Activated effector memory CD4-positive, alpha-beta T cell treated with anti-CD3 and anti-CD28 coated beads, Interleukin-2, amount 50 U/mL, for 16 hours (primary cell): ENCODE measurements around the gene FNIP2.
A peak's percentile ranks its signal among the peaks of the same experiment; 100 is the strongest.
"Not testable (repeated sequence)": the region's sequence is repeated elsewhere in the genome, so short reads cannot be mapped to it uniquely, and the experiment has no call there.

Experiments used
- DNase-seq: peaks from one replicate; pipeline ENCODE4 v3.0.0-alpha.2; 2020

Gene FNIP2

DNA sequence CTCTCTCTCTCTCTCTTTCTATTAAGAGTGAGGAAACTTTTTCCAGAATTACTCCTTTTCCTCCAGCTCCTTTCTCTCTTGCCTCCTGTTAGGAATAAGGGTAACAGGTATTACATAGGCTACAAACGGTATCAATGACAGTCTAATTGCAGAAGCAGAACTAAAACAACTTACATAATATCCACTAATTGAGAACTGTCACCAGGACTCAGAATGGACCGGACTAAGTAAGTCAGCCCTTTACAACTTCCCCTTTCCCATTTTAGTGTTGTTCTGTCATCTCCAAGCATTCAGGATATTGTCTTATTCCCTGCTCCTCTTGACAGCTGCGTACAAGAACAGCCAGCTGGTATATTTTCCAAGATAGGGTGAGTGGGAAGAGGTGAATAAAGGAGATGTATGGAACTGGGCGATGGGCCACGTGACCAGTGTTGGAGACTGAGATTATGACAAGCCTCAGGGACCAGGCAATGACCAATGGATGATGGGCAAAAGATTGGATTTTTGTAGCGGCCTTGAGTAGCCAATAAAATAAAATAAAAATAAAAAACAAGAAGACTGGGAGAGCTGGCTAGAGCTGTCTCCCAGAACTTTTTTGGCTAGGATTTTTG is 2.3 kb upstream of the FNIP2 start:
- DNase-seq, result no peak

DNA sequence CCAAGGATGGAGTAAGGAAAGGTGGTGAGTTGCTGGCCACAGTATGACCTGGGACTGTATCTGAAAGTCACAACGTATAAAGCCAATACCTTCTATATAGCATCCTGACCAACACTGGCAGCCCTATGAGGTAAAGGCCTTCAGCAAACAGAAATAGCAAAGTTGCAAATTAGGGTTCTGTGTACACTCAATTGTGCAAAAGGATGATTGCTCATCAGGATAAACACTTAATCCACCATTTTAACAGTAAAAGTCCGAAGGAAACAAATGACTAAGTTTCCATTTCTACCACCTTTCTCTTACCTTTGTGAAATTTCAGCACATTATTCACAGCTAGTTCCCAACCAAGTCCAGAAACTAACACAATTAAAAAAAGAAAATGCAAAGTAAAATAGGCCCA is 1.4 kb upstream of the FNIP2 start:
- no peak for DNase-seq

DNA sequence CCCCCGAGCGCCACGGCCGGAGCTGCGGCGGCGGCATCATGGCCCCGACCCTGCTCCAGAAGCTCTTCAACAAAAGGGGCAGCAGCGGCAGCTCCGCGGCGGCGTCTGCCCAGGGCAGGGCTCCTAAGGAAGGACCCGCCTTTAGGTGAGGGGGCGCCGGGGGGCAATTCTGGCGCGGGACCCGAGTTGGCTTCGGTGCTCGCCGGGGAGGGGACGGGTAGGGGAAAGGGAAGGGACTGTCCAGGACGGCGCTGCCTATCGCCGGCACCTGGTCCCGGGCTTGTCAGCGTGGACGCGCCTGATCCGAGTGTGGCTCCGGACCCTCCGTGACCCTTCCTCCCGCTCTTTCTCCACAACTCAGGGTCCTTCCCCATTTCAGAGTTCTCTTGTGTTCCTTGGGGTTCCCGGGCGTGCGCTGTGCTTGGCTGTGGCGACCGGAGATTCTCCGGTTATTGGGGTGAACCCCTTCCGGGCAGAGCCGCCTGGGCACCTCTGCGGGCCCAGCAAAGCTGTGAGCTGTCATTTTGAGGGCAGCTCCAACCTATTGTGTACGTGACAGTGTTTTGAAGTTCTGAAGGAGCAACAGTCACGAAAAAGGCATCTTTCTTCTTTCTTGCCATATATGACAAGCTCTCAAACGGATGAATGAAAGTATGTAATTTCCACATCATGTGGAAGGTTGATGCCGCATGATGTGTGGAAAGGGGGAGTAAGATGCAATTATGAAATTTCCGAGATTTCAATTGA is 522 bp downstream of the FNIP2 start:
- DNase-seq, result peak; percentile 78

DNA sequence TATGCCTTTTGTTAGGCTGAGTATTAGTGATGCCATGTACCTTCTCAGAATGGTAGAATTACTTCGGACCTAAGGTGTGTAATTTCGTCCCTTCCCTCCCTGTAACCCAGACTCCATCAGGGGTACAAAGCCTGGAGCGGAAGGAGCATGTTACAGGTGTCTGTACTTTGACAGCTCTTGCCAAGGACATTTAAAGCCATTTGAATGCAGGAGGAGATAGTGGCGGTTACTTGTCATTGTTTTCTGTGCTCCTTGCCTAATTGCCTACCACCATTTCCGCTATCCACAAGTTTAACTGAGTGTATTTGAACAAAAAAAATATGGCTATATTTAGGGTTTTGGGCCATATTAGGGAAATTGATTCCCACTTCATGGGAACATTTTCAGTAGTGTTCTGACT is 1.8 kb downstream of the FNIP2 start:
- DNase-seq, result no peak

DNA sequence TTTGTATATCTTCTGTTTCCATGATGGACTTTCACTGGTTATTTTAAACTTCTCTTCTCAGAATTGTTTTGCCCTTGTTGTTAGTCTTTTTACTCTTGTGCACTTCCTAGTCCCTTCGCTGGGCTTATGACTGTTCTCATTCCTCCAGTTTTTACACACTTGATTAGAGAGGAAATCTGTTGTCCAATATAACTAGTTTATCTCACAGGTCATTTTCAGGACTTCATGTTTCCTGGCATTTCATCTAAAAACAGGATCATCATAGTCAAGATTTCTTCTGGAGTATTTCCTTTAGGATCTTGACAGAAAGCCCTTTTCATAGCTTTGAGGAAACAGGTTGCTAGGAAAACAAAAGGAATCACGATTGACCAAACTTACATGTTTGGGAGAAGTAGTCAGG is 3.0 kb downstream of the FNIP2 start:
- DNase-seq, result no peak

DNA sequence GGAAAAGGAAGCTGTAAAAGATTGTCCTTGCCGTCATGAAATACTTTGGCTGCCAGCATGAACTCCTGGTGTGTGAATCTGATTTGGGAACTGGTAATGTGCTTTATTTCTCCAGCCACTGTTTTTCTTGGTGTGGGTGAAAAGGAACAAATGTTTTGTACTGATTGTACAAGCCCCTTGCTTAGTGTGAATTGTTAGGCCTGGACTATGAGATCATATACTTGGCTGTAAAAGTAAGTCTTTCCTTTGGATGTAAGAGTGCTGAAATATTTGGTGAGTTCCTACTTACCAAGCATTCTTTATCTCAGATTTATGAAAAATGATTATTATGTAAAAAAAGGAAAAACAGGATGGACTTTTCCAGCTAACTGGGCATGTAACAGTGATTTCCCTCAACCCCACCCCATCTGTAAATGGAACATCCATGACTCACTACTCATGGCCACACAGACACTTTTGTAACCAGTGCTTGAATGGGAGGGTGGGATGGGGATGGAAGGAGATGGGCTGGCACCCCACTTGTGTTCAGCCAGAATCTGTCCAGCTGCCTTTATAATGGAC is 6.3 kb downstream of the FNIP2 start:
- DNase-seq, result no peak

DNA sequence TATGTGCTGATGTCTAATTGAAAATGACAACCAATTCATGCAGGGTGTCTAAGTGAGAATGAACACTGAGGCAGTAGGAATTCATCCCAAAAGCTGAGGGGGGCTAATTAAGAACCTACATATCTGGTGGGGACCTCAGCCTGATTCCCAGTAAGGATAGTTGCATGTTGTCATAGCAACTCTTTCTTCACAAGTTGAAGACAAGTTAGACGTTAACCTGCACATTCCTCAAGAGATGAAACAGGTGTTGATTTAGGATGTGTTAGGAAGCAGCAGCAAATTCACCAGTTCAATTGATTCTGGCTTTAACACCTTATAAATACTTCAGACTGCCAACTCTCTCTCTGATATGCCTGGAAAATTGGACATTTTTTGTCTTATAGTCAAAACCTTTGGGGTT is 7.3 kb downstream of the FNIP2 start:
- DNase-seq, result no peak

DNA sequence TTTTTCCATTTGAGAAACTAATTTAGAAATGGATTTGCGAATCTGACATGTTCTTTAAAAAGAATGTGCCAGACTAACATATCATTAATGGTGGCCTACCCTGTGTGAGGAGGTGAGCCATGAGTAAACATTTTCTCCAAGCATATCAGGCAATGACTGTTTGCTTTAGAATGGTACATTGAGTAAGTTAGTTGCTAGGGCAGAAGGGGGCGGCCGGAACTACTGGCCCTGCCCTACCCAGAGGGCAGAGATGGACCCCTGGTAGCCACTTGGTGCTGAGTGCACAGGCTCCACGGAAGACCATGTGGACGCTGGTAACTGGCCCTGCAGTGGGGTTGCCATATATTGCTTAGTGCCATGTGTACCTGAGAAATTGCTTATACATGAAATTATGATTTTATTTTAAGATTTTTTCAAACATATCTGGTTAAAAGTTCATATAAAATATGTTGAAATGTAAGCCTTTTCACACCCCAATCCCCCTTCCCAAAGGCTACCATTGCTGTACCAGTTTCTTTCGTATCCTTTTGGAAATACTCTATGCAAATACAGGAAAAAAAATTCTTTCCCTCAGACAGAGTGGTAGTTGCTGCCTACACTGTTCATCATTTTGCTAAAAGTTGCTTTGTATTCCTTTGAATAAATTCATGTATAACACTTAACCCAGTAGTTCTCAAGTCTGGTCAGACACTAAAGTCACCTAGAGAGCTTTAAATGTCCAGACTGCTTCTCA is 8.8 kb downstream of the FNIP2 start:
- DNase-seq, result no peak

DNA sequence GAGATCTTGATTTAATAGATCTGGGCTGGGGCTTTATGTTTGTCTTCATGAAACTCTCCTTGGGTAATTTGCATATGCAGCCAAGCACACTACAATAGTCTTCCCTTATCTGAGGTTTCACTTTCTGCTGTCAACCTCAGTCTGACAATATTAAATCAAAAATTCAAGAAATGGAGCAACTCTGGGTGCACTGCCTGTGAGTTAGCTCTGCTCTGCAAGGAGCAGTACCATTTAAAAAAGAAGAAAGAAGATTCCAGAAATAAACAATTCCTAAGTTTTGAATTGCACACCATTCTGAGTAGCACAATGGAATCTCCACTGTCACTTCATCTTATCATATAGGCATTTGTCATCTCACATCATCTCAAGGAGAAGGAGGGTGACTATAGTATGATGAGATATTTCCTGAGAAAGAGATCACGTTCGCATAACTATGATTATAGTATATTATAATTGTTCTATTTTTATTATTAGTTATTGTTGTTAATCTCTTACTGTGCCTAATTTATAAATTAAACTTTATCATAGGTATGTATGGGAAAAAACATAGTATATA is 9.4 kb downstream of the FNIP2 start:
- no peak for DNase-seq

DNA sequence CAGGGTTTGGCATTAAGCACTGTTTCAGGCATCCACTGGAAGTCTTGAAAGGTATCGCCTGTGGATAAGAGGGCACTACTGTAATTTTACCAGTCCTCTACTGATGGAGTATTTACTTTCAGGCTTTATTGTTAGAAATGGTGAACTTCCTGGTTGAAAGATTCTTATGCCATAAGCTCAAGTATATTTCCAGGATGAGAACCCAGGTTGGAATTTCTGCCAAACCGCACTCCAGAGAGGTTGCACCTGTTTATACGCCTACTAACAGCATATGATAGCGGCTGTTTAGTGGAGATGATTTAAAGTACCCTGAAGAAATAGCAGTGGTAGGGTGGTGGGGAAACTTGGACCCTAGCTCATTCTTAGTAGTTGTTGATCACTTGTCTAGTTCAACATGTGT is 9.9 kb downstream of the FNIP2 start:
- no peak for DNase-seq

DNA sequence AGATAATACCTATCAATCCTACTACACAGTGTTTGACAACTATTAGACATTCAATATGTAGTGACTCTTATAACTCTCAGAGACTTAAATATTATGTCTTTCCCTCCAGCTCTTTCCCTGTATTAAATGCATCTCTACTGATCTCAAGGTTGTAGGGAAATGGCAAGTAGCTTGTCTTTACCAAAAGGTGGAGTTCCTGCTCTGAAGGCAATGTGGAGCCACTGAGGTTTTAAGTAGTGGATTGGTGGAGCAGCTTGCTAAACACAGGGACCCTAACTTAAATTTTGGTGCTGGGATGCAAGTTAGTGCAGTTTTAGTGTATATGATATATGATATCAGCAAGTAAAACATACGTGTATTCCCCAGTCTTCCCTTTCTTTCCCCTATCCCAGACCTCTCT is 13.1 kb downstream of the FNIP2 start:
- no peak for DNase-seq

DNA sequence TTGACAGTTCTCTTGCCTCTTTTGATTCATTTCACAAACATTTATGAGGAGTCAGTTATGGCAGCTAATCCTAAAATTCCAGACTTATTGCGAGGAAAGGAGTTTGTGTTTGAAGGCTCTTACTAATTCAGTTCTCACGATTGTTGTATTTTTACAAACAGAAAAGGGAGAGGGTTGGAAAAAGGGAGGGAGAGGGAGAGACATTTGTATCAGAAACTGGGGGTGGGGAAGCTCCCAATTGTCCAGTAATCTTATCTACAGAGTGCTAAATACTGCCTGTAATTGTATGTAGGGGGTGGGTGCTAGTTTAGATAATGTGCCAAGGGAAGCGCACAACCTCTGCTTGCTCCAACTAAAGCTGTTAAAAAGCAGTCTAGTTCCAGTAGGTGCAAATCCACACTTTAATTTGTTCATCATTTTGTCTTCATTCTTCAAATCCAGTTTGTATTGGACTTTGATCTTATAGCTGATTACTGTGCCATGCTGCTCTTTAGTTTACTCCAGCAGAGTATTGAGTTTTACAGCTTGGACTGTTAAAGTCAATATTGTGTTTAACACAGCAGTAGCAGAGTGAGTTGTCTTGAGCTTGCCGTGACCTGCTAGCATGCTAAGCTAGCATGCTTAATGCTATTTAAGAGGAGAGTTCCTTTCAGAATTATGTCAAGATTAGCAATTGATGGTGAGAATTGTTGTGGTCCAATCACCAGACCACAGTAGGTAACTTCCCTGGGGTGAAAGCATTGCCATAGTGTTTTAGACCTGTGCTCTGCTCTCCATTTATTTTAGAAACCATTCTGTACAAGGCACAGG is 13.9 kb downstream of the FNIP2 start:
- no peak for DNase-seq

DNA sequence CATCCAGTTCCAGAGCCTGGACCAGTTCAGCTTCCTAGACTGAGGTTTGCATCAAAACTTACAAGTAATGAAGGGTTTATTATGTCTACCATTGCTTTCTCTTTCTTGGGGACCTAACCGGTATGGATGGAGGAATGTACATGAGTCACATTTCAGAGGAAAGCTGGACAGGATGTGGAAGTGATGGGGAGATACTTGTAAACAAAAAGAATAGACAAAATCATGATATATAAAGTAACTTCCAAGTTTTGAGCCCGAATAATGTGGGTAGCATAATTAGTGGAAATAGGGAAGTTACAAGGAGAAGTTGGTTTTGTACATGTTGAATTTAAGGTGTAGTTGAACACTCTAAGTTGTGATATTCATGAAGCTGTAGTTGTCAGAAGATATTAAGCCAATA is 15.0 kb downstream of the FNIP2 start:
- no peak for DNase-seq

DNA sequence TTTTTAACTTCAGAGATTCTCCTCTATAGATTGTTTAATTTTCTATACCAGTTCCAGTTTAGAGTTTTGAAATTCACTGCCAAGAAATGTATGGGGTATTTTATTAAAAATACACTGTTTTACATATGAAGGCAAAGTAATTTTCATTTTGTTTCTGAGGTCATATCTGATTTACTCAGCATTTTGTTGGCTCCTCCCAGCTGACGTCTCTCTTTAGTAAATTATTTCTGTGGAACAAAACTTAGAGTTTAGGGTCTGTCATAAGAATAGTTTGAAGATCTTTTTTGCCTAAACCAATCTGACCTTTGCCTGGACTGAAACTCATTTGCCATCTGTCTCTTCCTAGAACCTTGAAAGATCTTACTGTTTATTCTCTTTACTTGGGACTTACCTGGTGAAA is 16.9 kb downstream of the FNIP2 start:
- no peak for DNase-seq

DNA sequence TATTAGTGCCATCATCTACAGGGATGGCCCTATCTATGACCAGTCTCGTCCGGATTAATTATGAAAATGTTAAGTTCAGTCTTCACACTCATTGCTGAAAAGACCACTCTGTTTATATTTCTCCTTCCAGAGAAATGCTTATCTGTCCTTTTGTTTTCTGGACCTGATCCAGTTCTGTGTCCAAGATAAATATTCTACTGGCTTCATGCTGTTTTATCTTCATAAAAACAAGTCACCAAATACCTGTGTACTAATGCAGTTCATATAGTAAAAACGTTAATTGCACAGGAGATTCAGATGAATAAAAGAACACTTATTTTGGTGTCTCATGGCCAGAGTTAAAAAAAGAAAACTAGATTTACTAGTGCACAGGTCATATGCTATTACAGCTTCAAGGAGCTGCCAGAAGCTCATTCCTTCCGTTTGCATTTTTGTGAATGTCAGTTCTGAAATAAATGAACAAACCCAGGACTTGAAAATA is 17.3 kb downstream of the FNIP2 start:
- DNase-seq, result no peak

DNA sequence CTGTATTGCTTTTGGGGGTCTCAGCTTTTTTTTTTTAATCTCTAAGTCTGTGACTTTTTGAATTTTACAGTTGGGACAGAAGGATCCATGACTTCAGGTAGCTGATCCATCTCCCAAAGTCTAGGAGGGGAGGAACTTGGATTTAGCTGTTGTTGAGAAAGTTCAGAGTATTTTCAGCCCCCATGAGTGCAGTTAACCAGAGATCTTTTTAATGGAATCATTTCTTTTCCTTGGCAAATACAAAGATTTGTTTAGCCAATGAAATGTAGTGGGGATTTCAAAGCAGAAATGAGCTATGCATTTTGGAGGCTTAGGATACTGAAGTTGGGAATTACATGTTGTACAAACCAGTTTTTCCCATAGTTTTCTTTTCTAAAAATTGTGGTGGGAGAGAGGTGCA is 18.1 kb downstream of the FNIP2 start:
- DNase-seq, result no peak

DNA sequence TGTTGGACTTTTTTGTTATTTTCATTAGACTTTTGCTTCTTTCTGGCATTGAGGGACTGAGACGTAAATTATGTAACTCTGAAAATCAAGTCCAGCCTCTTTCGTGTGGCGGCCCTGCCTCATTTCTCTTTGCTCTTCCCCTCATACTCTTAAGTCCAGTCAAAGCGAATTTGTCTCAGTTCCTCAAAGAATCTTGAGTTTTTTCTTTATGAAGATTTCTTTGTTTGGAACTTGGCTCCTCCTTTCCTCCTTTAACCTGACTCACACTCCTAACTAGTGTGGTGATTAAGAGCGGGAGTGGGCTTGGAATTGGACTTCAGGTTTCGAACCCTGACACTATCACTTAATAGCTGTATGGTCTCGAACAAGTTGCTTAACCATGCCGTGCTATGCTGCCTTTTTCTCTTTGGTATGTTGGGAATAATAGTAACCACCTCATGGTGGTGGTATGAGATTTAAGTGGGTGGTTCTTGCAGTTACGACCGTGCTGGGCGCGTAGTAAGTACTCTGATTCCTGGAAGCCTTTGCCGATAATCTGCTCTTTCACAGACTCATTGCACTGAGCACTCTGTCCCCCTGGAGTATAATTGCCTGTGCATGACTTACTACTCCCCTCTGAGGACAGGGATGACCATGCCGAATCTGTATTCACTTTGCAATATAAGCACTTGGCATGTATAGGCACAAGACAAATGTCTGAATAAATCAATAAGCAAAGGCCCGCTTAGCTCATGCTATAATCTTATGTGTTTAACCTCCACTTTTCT is 19.1 kb downstream of the FNIP2 start:
- no peak for DNase-seq

DNA sequence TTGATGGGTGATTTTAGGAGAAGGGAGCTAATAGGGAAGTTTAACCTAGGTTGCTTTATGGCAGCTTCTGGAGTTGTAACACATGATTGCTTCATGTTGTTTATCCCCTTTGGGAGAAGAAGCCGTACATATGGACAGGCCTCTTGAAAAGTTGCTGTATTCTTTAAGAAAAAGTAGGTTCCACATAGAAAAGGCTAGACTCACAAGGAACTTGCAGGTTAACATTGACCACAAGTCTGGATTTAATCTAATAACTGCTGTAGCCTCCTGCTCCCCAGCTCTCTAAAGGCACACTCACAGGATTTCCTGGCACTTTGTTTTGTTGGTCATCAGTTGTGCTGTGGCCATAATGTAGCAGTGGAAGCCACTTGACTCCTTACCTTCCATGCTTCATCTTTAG is 19.7 kb downstream of the FNIP2 start:
- DNase-seq, result no peak

DNA sequence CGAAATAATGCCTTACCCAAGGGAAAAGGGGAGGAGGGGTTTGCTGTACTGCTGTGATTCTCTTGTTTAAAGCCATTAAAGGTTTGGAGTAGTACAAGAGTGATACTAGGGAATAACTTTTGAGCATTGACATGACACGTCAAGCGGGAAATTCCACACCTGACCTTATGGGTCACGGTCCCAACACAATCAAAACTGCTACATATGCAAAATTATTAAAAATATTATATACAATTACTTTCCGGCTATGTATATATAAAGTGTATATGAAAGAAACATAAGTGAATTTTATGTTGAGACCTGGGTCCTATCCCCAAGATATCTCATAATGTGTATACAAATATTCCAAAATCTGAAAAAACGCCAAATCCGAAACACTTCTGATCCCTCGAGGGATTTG is 21.0 kb downstream of the FNIP2 start:
- no peak for DNase-seq

DNA sequence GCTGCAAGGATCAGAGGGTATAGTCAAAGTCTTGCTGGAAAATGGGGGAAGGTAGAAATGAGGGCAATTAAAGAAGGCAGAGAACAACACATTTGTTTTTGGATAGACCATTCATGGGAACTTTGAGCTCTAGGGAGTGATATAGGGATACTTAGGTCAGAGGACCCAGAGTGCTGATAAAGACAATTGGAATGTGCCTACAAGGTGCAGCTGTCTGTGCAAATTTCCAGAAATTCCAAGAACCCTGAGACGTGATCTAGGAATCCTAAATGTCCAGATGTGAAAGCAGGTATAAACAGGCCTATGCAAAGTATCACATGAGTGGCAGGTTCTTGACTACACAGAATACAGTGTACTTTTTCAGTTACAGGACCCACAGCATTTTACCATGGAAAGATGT is 24.2 kb downstream of the FNIP2 start:
- no peak for DNase-seq

DNA sequence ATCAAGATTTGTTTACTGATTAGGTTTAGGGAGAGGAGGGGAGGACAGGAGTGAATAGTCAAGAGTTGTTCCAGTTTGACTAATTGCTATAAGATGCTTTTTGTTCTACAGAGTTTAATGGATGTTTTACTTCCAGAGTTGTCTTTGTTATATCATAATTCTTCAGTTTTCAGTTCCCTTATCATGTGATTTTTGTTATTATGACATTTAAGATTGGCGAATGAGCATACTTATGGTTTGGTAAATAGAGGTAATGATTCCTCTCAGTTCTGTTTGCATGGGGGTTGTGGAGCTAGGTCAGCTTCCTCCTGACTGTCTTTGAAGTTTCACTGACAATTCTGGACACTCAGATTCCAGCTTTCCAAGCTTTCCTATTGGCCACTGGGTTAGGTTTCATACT is 24.6 kb downstream of the FNIP2 start:
- not testable (repeated sequence) for DNase-seq
